ENCODE data around the gene MSH5. TPM values are rescaled to one million over a fixed set of nuclear protein-coding genes. Genes with fewer than 3 reads are reported as not detected.

MSH5 gene
- total RNA-seq, 2 experiments from 2014 or later = 13.6 to 13.7 TPM

DNA sequence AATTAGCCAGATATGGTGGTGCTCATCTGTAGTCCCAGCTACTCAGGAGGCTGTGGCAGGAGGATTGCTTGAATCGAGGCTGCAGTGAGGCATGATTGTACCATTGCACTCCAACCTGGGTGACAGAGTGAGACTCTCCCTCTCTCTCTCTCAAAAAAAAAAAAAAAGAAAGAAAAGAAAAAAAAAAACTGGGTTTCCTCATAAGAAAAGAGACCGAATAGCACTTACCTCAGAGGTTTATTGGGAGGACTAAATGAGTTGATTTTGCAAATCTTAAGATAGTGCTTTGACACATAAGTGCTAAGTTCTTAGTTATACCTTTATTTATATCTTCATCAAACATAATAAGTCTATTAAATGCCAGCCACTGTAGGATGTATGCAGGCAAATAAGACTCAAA is 31.1 kb downstream of the MSH5 start:
- no peaks in the 10 kb centered on the region for H3K9me3 Mint-ChIP-seq
- no peak for ATAC-seq (ENCODE audit: poor library complexity)
- Histone ChIP-seq H3K4me1 (ENCODE audit: insufficient read depth, low read length) (peaks cover 59% of the 10 kb centered on the region), H3K9me3 (ENCODE audit: control insufficient read depth in 1 of 2, insufficient read depth in 1 of 2, low read length in 2 of 2) (no peaks in the 10 kb centered on the region), H3K4me3 (ENCODE audit: low read length) (no peak overlapping the region), H3K27me3 (ENCODE audit: control insufficient read depth in 1 of 2, insufficient read depth in 2 of 2, low read length in 2 of 2) (no peaks in the 10 kb centered on the region), H3K27ac (ENCODE audit: low read depth in 1 of 2, low read length in 2 of 2) (no peak overlapping the region), H3K36me3 (ENCODE audit: insufficient read depth, low read length) (no peaks in the 10 kb centered on the region)
- no peaks in the 10 kb centered on the region for H3K27me3 Mint-ChIP-seq
- ChIA-PET POLR2A (interaction anchor here (1.2 to 2.0 kb wide), 6 partner anchors 24 to 68 kb away, joined by 3 to 9 read pairs (median 6); partner anchors contain the start of genes ABHD16A, DDAH2, LSM2 and MSH5), CTCF (interaction anchor here (0.6 to 1.7 kb wide), 7 partner anchors 27 to 391 kb away, joined by 3 to 34 read pairs (median 4); partner anchors contain the start of genes DDAH2 and MSH5)
- peak overlapping the region; percentile 36 for H3K27ac Mint-ChIP-seq
- H3K36me3 Mint-ChIP-seq (ENCODE audit: low read depth) = no peaks in the 10 kb centered on the region
- peaks cover 34% of the 10 kb centered on the region for H3K4me1 Mint-ChIP-seq (ENCODE audit: low read depth)
- no peak for DNase-seq
- no peak overlapping the region for H3K4me3 Mint-ChIP-seq
- intact Hi-C loops (cut with DNase I, micrococcal nuclease) = no loop called here
- TF ChIP-seq, protein P1, sequence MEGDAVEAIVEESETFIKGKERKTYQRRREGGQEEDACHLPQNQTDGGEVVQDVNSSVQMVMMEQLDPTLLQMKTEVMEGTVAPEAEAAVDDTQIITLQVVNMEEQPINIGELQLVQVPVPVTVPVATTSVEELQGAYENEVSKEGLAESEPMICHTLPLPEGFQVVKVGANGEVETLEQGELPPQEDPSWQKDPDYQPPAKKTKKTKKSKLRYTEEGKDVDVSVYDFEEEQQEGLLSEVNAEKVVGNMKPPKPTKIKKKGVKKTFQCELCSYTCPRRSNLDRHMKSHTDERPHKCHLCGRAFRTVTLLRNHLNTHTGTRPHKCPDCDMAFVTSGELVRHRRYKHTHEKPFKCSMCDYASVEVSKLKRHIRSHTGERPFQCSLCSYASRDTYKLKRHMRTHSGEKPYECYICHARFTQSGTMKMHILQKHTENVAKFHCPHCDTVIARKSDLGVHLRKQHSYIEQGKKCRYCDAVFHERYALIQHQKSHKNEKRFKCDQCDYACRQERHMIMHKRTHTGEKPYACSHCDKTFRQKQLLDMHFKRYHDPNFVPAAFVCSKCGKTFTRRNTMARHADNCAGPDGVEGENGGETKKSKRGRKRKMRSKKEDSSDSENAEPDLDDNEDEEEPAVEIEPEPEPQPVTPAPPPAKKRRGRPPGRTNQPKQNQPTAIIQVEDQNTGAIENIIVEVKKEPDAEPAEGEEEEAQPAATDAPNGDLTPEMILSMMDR (IDR thresholded peaks at IDR 0.05) = no peak

DNA sequence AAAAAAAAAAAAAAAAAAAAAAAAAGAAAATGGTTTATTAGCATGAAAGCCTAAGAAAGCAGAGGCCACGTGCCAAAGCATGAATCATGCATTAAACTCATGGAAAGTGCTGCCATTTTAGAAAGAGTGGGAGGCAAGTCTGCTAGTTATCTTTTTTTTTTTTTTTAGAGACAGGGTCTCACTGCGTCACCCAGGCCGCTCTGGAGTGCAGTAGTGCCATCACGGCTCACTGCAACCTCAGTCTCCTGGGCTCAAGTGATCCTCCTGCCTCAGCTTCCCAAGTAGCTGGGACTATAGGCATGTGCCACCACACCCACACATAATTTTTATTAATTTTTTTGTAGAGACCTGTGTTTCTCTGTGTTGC is 32.2 kb downstream of the MSH5 start:
- Histone ChIP-seq H3K4me1 (ENCODE audit: insufficient read depth, low read length) (peaks cover 70% of the 10 kb centered on the region), H3K36me3 (ENCODE audit: insufficient read depth, low read length) (no peaks in the 10 kb centered on the region), H3K4me3 (ENCODE audit: low read length) (no peak overlapping the region), H3K9me3 (ENCODE audit: control insufficient read depth in 1 of 2, insufficient read depth in 1 of 2, low read length in 2 of 2) (no peaks in the 10 kb centered on the region), H3K27me3 (ENCODE audit: control insufficient read depth in 1 of 2, insufficient read depth in 2 of 2, low read length in 2 of 2) (no peaks in the 10 kb centered on the region), H3K27ac (ENCODE audit: low read depth in 1 of 2, low read length in 2 of 2) (no peak overlapping the region)
- H3K9me3 Mint-ChIP-seq = no peaks in the 10 kb centered on the region
- H3K36me3 Mint-ChIP-seq (ENCODE audit: low read depth) = no peaks in the 10 kb centered on the region
- ChIA-PET POLR2A (interaction anchor here (0.6 to 0.9 kb wide), 3 partner anchors 24 to 43 kb away, joined by 3 to 5 read pairs (median 5); partner anchors contain the start of gene DDAH2), CTCF (interaction anchor here (0.9 to 1.3 kb wide), 2 partner anchors 43 to 226 kb away, joined by 3 to 4 read pairs; partner anchors contain the start of genes ATP6V1G2 and DDAH2)
- DNase-seq (peak in 3 of 14 experiments; percentile 24 to 50 (median 36)), ATAC-seq (ENCODE audit: poor library complexity) (peak; percentile 31)
- TF ChIP-seq, protein P1 (IDR thresholded peaks at IDR 0.05) = no peak
- peak overlapping the region; percentile 42 for H3K27ac Mint-ChIP-seq
- peaks cover 40% of the 10 kb centered on the region for H3K4me1 Mint-ChIP-seq (ENCODE audit: low read depth)
- H3K27me3 Mint-ChIP-seq = no peaks in the 10 kb centered on the region
- intact Hi-C loops (cut with DNase I, micrococcal nuclease) = loop anchor here in 1 of 2 experiments (2.0 kb wide), 1 partner anchor 33 kb away; no protein-coding TSS in a partner anchor
- peak overlapping the region; percentile 65 for H3K4me3 Mint-ChIP-seq

DNA sequence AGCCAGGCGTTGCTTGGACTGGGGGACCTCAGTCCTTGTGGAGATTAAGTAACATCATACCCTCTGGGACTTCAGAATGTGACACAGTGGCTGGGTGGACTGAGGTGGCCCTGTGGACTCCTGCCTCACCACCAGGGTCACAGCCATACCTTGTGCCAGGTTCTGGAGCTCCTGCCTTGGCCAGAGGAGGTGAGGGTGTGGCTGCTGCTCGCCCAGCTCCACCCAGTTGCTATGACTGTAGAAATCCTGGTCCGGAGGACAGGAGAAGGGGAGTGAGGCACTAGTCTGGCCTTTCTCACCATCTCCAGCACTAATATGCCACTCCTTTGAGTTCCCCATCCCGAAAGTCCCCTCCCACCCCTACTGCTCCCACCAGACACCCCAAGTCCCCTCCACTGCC is 35.4 kb downstream of the MSH5 start:
- Histone ChIP-seq H3K4me1 (ENCODE audit: insufficient read depth, low read length) (peaks cover 69% of the 10 kb centered on the region), H3K36me3 (ENCODE audit: insufficient read depth, low read length) (peaks cover 16% of the 10 kb centered on the region), H3K4me3 (ENCODE audit: low read length) (no peak overlapping the region), H3K27me3 (ENCODE audit: control insufficient read depth in 1 of 2, insufficient read depth in 2 of 2, low read length in 2 of 2) (no peaks in the 10 kb centered on the region), H3K9me3 (ENCODE audit: control insufficient read depth in 1 of 2, insufficient read depth in 1 of 2, low read length in 2 of 2) (no peaks in the 10 kb centered on the region), H3K27ac (ENCODE audit: low read depth in 1 of 2, low read length in 2 of 2) (no peak overlapping the region)
- ATAC-seq (ENCODE audit: poor library complexity) = no peak
- Mint-ChIP-seq H3K4me1 (ENCODE audit: low read depth) (peaks cover 40% of the 10 kb centered on the region), H3K9me3 (no peaks in the 10 kb centered on the region), H3K27me3 (no peaks in the 10 kb centered on the region), H3K36me3 (ENCODE audit: low read depth) (peaks cover 10% of the 10 kb centered on the region), H3K27ac (no peak overlapping the region), H3K4me3 (no peak overlapping the region)
- TF ChIP-seq, protein P1 (IDR thresholded peaks at IDR 0.05) = no peak
- intact Hi-C loops (cut with DNase I, micrococcal nuclease) = no loop called here
- ChIA-PET CTCF (interaction anchor here (0.7 kb wide), 1 partner anchor 54 kb away, joined by 5 read pairs; no protein-coding TSS in a partner anchor), POLR2A (interaction anchor here (1.1 kb wide), 1 partner anchor 10 kb away, joined by 3 read pairs; no protein-coding TSS in a partner anchor)
- no peak for DNase-seq

All from CD4-positive, alpha-beta T cell (primary cell).